Endometrial microvascular endothelial cells (primary cell): ENCODE data around the gene RESF1. TPM values are rescaled to one million over a fixed set of nuclear protein-coding genes. Genes with fewer than 3 reads are reported as not detected.
"Not testable (repeated sequence)": the region's sequence is repeated elsewhere in the genome, so short reads cannot be mapped to it uniquely, and the experiment has no call there.

Experiments used
- in situ Hi-C: cut with HindIII; loops from 2 replicates; pipeline ENCODE4 v1.10.0; 2017; ENCODE audit warnings: low sequenced_read_pairs, low pct_unique_long_range_greater_than_20kb; ENCODE audit errors: inconsistent ontology term
- total RNA-seq: library from RNA; depleted of rRNA; stranded (reverse); fragments of >200 nt; gene quantifications from one replicate; pipeline ENCODE4 v1.2.3, GENCODE V29; 2015; ENCODE audit errors: inconsistent ontology term

Gene RESF1, protein sequence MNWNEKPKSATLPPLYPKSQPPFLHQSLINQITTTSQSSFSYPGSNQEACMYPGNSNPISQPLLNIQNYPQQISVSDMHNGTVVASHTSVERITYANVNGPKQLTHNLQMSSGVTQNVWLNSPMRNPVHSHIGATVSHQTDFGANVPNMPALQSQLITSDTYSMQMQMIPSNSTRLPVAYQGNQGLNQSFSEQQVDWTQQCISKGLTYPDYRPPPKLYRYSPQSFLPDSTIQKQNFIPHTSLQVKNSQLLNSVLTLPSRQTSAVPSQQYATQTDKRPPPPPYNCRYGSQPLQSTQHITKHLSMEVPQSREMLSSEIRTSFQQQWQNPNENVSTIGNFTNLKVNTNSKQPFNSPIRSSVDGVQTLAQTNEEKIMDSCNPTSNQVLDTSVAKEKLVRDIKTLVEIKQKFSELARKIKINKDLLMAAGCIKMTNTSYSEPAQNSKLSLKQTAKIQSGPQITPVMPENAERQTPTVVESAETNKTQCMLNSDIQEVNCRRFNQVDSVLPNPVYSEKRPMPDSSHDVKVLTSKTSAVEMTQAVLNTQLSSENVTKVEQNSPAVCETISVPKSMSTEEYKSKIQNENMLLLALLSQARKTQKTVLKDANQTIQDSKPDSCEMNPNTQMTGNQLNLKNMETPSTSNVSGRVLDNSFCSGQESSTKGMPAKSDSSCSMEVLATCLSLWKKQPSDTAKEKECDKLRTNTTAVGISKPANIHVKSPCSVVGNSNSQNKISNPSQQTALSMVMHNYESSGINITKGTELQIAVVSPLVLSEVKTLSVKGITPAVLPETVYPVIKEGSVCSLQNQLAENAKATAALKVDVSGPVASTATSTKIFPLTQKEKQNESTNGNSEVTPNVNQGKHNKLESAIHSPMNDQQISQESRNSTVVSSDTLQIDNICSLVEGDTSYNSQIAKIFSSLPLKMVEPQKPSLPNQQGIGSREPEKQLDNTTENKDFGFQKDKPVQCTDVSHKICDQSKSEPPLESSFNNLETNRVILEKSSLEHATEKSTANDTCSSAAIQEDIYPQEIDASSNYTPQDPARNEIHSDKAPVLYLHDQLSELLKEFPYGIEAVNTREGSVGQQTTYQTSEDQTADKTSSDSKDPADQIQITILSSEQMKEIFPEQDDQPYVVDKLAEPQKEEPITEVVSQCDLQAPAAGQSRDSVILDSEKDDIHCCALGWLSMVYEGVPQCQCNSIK (N-terminal part only)
- total RNA-seq = 113 TPM

DNA sequence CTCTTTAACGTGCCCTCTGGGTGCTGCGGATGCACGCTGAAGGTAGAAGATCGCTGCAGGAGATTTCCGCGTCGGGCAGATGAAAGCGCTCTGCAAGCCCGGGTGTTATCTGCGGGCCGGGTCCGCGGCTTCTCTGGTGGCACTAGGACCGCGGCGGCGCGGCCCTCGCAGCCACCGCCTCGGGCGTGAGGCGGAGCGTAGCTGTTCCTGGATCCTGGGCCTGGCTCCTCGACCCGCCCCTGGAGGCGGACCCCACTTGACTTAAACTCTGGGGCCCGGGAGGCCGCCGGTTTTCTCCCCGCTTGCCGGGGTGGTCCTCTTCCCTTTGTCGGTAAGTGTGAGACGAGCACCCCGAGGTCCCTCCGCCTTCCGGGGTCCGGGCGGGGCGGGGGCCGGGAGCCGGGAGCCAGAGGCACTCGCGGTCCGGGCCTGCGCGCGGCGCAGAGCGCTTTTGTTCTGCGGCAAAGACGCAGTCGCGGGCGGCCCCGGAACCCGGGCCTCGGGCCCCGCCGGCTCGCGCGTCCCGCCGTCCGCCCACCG, at the start of gene RESF1:
TSS of gene RESF1 (plus strand) at position 255 of the 540 bp plus-strand sequence. CDS start 21,541 bp downstream, outside the sequence.
- in situ Hi-C loops = loop anchor here (25.0 kb wide), 1 partner anchor 222 kb away; the partner anchor contains the start of gene AMN1

DNA sequence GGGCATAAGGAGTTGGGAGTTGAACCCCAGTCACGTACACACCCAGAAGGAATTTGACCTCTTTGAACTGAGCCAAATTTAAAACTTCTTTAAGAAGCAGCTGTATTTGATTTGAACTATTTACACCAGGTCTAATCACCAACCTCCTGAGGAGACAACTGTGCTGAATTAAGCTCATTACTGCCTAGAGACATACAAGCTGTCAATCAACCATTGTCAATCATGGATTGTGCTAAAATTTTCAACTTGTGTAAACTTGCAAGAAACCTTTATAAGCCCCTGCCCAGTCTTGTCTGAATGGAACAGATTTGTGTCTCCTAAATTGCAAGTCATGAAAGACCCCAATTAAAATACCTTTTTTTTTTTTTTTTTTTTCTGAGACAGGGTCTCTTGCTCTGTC, 44.3 kb upstream of the RESF1 start:
- in situ Hi-C loops = no loop called here

DNA sequence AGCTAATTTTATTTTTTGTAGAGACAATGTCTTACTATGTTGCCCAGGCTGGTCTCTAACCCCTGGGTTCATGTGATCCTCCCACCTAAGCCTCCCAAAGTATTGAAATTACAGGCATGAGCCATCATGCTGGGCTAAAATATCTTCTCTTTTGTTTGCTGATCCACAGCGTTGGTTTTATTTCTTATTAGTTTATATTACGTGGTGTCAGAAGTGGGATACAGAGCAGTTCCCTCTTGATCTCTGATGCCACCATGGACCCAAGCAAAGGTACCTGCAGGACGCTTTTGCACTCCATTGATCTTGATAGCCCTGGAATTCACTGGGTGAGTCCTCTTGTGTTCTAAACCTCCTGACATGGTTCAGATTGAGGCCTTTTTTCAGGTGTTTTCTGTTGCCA, 43.8 kb upstream of the RESF1 start:
- in situ Hi-C loops = no loop called here

DNA sequence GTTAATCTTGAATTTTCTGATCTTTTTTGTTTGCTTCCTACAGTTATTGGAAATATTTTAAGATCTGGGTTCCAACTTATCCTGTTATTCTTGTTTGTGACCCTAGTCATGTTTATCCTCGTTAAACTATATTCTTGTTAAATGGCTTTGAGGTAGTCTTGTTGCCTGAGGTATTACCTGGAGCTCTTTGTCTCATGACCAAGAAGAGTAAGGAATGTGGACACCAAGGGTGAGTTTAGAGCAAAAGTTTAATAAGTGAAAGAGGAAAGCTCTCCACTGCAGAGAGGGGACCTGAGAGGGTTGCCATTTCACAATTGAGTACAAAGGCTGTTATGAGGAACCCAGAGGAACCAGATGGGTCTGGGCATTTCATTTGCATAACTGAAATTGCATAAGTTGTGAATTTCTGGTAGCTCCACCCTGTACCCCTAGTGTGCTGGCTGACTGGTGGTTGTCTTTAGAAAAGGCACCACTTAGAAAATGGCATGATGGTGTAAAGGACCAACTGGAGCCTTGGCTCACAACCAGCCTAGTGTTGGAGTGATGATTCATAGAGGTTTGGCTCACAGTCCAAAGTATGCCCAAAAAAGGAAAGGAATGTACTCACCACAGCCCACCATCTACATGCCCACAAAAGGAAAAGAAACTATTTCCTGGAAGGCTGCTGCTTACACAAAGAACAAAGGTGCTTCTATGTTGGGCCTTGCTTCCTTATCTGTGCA, 36.7 kb upstream of the RESF1 start:
- in situ Hi-C loops = no loop called here

DNA sequence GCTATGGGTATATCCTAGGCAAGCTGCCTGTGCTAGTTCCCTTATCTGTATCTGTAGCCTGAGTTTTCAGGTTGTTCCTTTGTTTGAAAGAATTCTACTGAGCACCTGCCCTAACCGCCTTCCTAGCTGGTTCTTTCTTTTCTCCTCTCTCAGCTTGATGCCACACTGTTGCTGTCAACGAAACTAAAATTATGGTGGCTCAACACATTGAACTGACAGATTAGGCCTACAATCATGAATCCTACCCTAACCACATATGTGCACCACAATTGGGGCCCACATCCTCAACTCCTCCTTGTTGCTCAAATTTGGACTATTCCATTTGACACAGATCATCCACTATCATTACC, 36.2 kb upstream of the RESF1 start:
- in situ Hi-C loops = no loop called here

DNA sequence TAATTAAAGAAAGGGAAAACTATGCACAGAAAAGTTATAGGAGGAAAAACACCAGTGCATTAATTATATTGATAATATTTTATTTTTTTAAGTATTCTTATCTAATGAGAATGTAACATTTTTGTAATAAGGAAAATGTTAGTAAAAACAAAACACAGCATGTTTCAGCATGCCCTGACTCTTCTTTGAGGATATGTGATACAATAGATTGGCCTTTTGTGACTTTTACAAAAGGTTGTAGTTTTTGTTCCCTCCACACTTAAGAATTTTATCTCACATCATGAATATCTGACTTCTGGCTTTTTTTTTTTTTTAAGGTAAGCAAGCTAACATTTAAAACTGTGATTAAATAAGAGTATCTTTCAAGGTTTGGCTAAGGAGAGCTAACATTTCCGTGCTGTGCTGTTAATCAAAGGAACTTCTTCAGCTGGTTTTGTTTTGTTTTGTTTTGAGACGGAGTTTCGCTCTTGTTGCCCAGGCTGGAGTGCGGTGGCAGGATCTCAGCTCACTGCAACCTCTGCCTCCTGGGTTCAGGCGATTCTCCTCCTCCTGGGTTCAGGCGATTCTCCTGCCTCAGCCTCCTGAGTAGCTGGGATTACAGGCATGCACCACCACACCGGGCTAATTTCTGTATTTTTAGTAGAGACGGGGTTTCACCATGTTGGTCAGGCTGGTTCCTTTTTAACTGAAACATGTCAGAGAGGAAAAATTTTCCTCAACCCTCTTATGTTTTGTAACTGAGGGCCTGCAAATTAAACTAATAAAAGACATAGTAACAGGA, 30.8 kb upstream of the RESF1 start:
- in situ Hi-C loops = no loop called here

DNA sequence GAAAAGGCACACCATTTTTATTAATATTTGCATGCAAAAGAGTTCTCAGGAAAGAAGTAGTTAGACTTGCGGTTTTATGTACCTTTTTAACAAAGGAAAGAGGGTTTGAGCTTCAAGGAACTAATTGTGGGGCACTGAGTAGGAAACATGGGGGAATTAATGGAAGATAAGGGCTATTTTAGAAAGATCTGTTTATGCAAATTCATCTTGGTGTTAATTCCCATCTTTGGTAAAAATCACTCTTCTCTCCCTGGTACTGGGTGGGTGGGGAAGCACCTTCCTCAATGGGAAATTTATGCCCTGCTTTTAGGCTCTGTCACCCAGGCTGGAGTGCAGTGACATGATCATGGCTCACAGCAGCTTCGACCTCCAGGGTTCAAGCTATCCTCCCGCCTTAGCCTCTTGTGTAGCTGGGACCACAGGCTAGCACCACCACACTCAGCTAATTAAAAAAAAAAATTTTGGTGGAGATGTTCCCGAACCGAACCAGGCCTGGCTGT, 30.1 kb upstream of the RESF1 start:
- in situ Hi-C loops = no loop called here

DNA sequence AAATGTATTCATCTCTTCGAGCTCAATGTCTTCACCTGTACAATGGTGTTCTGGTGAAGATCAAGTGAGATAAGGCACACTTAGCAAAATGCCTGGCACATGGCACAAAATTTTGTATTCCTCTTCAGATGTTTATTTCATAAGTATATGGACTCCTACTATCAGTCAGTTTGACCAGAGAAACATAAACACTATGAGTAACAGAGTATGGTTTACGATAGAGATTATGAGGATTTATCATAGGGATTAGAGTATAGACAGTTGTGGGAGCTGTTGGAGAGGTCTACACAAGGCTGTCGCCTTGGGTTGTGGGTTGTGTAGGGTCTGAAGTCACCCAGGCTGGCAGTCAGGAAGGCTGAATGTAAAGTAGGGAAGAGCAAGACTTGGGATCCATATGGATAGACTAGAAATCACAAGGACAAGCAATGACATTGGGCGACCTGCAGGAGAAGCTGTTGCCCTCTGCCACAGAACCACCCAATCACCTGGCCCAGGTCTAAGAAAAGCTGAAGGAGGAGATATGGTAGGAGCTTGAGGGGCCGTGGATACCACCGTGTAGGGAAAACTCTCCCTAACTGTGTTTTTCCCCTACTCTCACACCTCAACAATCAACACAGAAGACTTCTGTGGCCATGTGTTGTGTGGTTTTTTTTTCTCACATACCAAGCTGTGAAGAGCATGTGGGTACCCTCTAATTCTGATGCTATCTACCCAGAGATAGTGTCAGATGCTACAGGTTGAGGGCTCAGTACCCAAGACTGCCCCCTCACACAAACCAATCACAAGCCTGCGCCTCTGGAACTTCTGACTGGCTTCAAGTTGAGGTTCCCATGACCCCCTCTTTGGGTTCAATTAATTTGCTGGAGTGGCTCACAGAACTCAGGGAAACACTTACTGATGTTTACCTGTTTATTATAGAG, 27.2 kb upstream of the RESF1 start:
- in situ Hi-C loops = no loop called here

DNA sequence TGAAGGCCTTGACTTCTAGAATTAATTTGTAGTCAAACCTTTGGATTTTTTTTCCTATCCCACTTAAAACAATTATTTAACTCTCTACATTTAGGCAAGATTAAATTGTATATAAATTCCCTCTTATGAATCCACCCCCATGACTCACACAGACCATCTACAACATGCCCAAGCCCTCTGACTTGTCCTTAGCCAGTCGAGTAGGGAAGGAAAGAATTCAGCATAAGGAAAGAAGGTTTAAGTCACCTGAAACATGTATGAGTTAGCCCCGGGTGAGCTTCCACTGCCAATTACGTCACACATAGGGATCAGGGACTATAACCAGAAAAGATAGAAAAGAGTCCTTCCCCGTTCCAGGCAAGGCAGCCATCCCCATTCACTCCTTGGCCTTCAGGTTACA, 14.9 kb upstream of the RESF1 start:
- in situ Hi-C loops = no loop called here

DNA sequence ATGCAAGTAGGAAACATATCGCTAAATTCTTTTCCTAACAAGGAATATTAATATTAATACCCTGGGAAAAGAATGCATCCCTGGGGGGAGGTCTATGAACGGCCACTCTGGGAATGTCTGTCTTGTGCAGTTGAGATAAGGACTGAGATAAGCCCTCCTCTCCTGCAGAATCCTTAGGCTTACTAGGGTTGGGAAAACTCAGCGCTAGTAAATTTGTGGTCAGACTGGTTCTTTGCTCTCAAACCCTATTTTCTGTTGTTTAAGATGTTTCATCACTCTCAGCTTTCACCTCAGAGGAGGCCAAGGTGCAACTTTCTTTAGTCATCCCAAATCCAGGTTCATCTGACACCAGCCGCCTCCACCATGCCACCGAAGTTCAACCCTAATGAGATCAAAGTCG, 11.2 kb upstream of the RESF1 start:
- in situ Hi-C loops = no loop called here

DNA sequence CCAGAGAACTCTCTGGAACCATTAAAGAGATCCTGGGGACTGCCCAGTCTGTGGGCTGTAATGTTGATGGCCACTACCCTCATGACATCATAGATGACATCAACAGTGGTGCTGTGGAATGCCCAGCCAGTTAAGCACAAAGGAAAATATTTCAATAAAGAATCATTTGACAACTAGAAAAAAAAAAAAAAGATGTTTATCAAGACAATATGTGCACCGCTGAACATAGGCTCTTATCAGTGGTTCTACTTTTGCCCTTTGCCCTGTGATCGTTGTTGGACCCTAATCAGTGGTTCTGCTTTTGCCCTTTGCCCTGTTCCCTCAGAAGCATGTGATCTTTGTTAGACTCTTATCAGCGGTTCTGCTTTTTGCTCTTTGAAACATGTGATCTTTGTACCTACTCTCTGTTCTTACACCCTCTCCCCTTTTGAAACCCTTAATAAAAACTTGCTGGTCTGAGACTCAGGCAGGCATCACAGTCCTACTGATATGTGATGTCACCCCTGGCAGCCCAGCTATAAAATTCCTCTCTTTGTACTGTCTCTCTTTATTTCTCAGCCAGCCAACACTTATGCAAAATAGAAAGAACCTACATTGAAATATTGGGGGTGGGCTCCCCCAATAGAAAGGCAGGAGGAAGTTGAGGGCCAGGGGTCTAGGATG, 10.4 kb upstream of the RESF1 start:
- in situ Hi-C loops = not testable (repeated sequence)

DNA sequence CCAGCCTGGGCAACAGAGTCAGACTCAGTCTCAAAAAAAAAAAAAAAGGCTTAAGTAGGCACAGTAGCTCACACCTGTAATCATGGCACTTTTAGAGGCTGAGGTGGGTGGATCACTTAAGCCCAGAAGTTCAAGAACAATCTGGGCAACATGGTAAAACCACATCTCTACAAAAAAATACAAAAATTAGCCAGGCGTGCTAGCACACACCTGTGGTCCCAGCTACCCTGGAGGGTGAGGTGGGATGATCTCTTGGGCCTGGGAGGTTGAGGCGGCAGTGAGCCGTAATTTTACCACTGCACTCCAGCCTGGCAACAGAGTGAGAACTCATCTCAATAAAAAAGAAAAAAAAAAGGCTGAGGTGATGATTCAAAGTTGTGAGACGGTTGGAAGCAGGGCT, 9.1 kb upstream of the RESF1 start:
- in situ Hi-C loops = loop anchor here (25.0 kb wide), 1 partner anchor 213 kb away; the partner anchor contains the start of gene AMN1

DNA sequence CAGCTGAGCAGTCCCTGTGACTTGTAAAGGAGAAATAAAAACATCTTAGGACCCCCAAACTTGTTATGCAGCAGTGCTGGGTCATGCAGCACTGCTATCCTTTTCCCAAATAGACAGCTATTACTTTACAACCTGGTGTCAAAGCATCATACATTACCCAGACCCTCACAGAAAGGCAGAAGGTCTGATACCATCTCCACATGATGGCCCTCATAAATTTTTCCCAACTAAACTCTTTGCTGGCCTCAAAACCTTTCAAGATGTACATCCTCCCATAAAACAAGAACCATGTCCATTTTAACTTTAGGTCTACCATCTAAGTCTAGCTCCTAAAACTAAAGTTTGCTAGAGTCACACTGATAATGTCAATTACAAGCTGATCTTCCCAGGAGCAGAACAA, 8.7 kb upstream of the RESF1 start:
- in situ Hi-C loops = loop anchor here (25.0 kb wide), 1 partner anchor 213 kb away; the partner anchor contains the start of gene AMN1

DNA sequence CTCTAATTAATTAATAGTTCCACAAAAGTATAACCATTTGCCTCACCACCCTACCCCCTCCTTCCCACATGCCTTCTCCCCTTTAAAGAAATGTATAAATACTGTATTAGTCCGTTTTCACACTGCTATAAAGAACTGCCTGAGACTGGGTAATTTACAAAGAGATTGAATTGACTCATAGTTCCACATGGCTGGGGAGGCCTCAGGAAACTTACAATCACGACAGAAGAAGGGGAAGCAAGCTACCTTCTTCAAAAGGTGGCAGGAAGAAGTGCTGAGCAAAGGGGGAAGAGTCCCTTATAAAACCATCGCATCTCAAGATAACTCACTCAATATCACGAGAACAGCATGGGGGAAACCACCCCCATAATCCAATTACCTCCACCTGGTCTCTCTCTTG, 8.2 kb upstream of the RESF1 start:
- in situ Hi-C loops = loop anchor here (25.0 kb wide), 1 partner anchor 214 kb away; the partner anchor contains the start of gene AMN1

DNA sequence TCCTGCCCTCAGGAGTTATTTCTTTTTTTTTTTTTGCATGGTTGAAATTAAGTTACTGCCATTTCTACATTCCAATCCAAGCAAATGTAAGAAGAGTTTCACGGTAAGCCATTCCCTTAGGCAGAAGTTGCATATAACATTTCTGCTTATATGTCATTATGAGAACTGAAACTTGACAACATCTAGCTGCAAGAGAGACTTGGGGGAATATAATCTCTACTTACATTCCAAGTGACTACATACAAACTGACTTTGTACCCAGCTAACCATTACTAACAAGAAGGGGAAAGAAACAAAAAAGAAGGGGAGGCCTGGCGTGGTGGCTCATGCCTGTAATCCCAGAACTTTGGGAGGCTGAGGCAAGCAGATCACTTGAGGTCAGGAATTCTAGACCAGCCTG, 7.3 kb upstream of the RESF1 start:
- in situ Hi-C loops = loop anchor here (25.0 kb wide), 1 partner anchor 215 kb away; the partner anchor contains the start of gene AMN1

DNA sequence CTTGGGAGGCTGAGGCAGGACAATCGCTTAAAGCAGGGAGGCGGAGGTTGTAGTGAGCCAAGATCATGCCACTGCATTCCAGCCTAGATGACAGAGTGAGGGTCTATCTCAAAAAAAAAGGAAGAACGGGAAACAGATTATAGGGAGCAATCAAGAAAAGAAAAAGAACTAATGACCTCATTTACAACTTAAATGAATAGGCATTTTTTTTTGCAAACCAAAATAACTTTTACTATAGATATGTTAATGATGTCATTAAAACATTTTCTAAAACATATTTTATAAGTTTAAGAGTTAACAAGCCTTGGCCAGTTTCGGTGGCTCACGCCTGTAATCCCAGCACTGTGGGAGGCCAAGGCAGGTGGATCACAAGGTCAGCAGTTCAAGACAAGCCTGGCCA, 6.8 kb upstream of the RESF1 start:
- in situ Hi-C loops = loop anchor here (25.0 kb wide), 1 partner anchor 215 kb away; the partner anchor contains the start of gene AMN1
